HL-60/S4 treated with retinoic acid at 250 ng/mL for 4 days and 3 days (cell line): ENCODE data around the gene FBXO5.
"Not testable (repeated sequence)": the region's sequence is repeated elsewhere in the genome, so short reads cannot be mapped to it uniquely, and the experiment has no call there.

Experiments used
- in situ Hi-C: fragments of 300-500 bp; cut with MboI; formaldehyde crosslinking; loops from 2 replicates; pipeline ENCODE4 v1.7.0; 2022; ENCODE audit warnings: low sequenced_read_pairs

FBXO5 gene

GRCh38 chr6:152982904-152983636 lies at the start of gene FBXO5:
Gene FBXO5, minus strand, starts transcription at chr6:152983041. Its CDS starts 82 bp downstream, at chr6:152982959.
- in situ Hi-C loops: no loop called here

GRCh38 chr6:153032255-153032882 lies 49.5 kb upstream of the FBXO5 start:
- in situ Hi-C loops: no loop called here

GRCh38 chr6:153031335-153031955 lies 48.6 kb upstream of the FBXO5 start:
- in situ Hi-C loops: no loop called here

- in situ Hi-C loops: no loop called here
These were observed 46.1 kb upstream of the FBXO5 start for GRCh38 chr6:153028963-153029362.

GRCh38 chr6:153028286-153028685 lies 45.4 kb upstream of the FBXO5 start:
- in situ Hi-C loops: no loop called here

GRCh38 chr6:153027480-153027879 lies 44.6 kb upstream of the FBXO5 start:
- in situ Hi-C loops: no loop called here

GRCh38 chr6:153024709-153025017 lies 41.8 kb upstream of the FBXO5 start:
- in situ Hi-C loops: no loop called here

GRCh38 chr6:153023977-153024708 lies 41.3 kb upstream of the FBXO5 start:
- in situ Hi-C loops: no loop called here

- in situ Hi-C loops: no loop called here
These were observed 35.5 kb upstream of the FBXO5 start for GRCh38 chr6:153018355-153018754.

- in situ Hi-C loops: no loop called here
These were observed 34.0 kb upstream of the FBXO5 start for GRCh38 chr6:153016846-153017245.

GRCh38 chr6:153015094-153015640 lies 32.3 kb upstream of the FBXO5 start:
- in situ Hi-C loops: no loop called here

GRCh38 chr6:153013438-153013837 lies 30.6 kb upstream of the FBXO5 start:
- in situ Hi-C loops: no loop called here

- in situ Hi-C loops: no loop called here
These were observed 30.0 kb upstream of the FBXO5 start for GRCh38 chr6:153012856-153013255.

- in situ Hi-C loops: no loop called here
These were observed 20.5 kb upstream of the FBXO5 start for GRCh38 chr6:153003366-153003690.

GRCh38 chr6:153002613-153003365 lies 19.9 kb upstream of the FBXO5 start, which contains the start of gene MTRF1L:
Gene MTRF1L, minus strand, starts transcription at chr6:153002709. Its CDS starts 24 bp downstream, at chr6:153002685.
- in situ Hi-C loops: no loop called here

GRCh38 chr6:153001767-153002612 lies 19.1 kb upstream of the FBXO5 start:
- in situ Hi-C loops: no loop called here

GRCh38 chr6:153000790-153001189 lies 17.9 kb upstream of the FBXO5 start:
- in situ Hi-C loops: not testable (repeated sequence)

- in situ Hi-C loops: no loop called here
These were observed 17.4 kb upstream of the FBXO5 start for GRCh38 chr6:153000243-153000642.

GRCh38 chr6:152999538-152999937 lies 16.7 kb upstream of the FBXO5 start:
- in situ Hi-C loops: not testable (repeated sequence)

GRCh38 chr6:152993847-152994246 lies 11.0 kb upstream of the FBXO5 start:
- in situ Hi-C loops: no loop called here
